Fibroblast of lung (primary cell): Measurements from ENCODE around the gene PADI1. TPM values are rescaled to one million over a fixed set of nuclear protein-coding genes. Genes with fewer than 3 reads are reported as not detected.
A peak's percentile ranks its signal among the peaks of the same experiment; 100 is the strongest.

Experiments used
- DNase-seq, 2 donors: peaks; one replicate each; pipeline versions ENCODE4 v3.0.0 to v3.0.0-alpha.2; 2010; ENCODE audit warnings: low read depth in 2 of 2
- H2AFZ ChIP-seq: 2 replicates; pipeline ENCODE4 v1.5.1; 2012; ENCODE audit warnings: low read length, control low read depth, inconsistent platforms
- H3K27ac ChIP-seq: 2 replicates; pipeline ENCODE4 v1.5.1; 2011; ENCODE audit warnings: low read length, control low read depth; ENCODE audit not compliant: insufficient read depth
- H3K27me3 ChIP-seq: 2 replicates; pipeline ENCODE4 v1.5.1; 2011; ENCODE audit warnings: mild to moderate bottlenecking, low read length; ENCODE audit not compliant: control insufficient read depth, insufficient read depth
- H3K36me3 ChIP-seq: 2 replicates; pipeline ENCODE4 v1.5.1; 2011; ENCODE audit warnings: low read length; ENCODE audit not compliant: control insufficient read depth, insufficient read depth
- H3K4me1 ChIP-seq: 2 replicates; pipeline ENCODE4 v1.5.1; 2011; ENCODE audit warnings: low read length; ENCODE audit not compliant: control insufficient read depth, insufficient read depth; ENCODE audit errors: extremely low read depth
- H3K4me2 ChIP-seq: 2 replicates; pipeline ENCODE4 v1.5.1; 2011; ENCODE audit warnings: low read length, control low read depth; ENCODE audit not compliant: insufficient read depth; ENCODE audit errors: extremely low read depth
- H3K4me3 ChIP-seq, 4 experiments: fragments of 200-600 bp in 1 of 4; sonication (generic) in 1 of 4; replicated peaks in 1 of 4; 2 replicates each; pipeline ENCODE4 v1.5.1; 2011 to 2016; ENCODE audit warnings: low read length in 4 of 4, low read depth in 3 of 4, mild to moderate bottlenecking in 3 of 4, control low read depth in 2 of 4, inconsistent platforms in 1 of 4, mixed read lengths in 1 of 4; ENCODE audit not compliant: insufficient read depth in 1 of 4; ENCODE audit errors: control extremely low read depth in 1 of 4
- H3K79me2 ChIP-seq: 2 replicates; pipeline ENCODE4 v1.5.1; 2012; ENCODE audit warnings: mild to moderate bottlenecking, low read length, inconsistent platforms; ENCODE audit not compliant: control insufficient read depth, insufficient read depth
- H3K9ac ChIP-seq: 2 replicates; pipeline ENCODE4 v1.5.1; 2011; ENCODE audit warnings: mild to moderate bottlenecking, low read length, control low read depth; ENCODE audit not compliant: insufficient read depth
- H3K9me3 ChIP-seq: 2 replicates; pipeline ENCODE4 v1.5.1; 2012; ENCODE audit warnings: low read depth, low read length; ENCODE audit not compliant: control insufficient read depth, insufficient read depth
- H4K20me1 ChIP-seq: 2 replicates; pipeline ENCODE4 v1.5.1; 2011; ENCODE audit warnings: low read length; ENCODE audit not compliant: control insufficient read depth, insufficient read depth; ENCODE audit errors: extremely low read depth
- EZH2 ChIP-seq: IDR thresholded peaks from 2 replicates; pipeline ENCODE4 v1.5.1; 2012; ENCODE audit warnings: low read length, control low read depth, mild to moderate bottlenecking; ENCODE audit errors: missing control alignments
- polyA plus RNA-seq, 2 donors: library from polyadenylated mRNA; depleted of rRNA in 1 of 2; stranded (reverse) in 1 of 2; unstranded in 1 of 2; fragments of >200 nt; gene quantifications; 2 replicates each; pipeline ENCODE4 v1.2.1, GENCODE V29; 2011 to 2012; ENCODE audit warnings: missing spikeins in 1 of 2
- total RNA-seq: library from RNA; depleted of rRNA; stranded (reverse); fragments of >200 nt; gene quantifications from 2 replicates; pipeline ENCODE4 v1.2.1, GENCODE V29; 2014
- TF ChIP-seq, protein P1 (sequence below), 2 donors: IDR thresholded peaks in 1 of 2; conservative IDR thresholded peaks in 1 of 2; 1 replicate in 1 of 2; 2 replicates in 1 of 2; pipeline ENCODE4 v1.5.1; 2011 to 2012; ENCODE audit warnings: low read length in 2 of 2, control low read depth in 1 of 2, inconsistent platforms in 1 of 2, low read depth in 1 of 2, mild to moderate bottlenecking in 1 of 2

The PADI1 gene
- total and polyA plus RNA-seq, 2 donors (not counting 1 experiment from before 2014, with no cell fraction given), result not detected

DNA sequence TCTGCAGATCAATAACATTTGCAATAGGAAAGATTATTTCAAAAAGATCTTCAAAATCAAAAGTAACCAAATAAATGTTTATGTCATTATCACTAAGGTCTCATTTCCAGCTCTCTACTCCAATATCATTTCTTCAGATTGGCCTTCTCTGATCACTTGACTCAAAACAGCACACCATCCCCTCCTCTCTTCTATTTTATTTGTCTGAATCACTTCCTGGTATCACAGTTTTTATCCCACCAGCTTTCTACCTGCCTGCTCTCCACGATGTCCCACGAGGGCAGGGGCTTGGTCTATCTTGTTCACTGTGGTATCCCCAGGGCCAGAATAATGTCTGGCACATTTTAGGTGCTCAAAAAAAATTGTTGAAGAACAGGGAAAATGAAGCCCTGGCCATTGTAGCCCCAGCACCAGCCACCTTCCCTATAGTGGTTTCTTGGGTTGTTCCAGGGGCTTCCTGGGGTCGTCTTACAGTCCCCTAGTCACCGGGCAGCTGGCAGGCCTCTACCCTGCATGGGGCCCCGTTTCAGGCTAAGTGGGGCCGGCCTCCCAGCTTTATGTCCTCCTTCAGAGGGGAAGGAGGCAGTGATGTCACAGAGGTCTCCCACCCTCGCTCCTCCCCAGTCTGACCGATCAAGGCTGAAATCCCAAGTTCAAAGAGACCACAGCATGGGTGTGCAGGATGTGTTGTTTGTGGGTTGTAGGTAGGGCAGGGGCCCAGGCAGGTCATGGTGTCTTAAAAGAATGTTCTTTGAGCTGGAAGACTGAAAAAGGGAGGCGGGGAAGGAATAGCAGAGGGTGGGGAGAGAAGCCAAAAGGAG lies 3.5 kb upstream of the PADI1 start:
- H3K4me1 ChIP-seq, result peaks cover 3% of the 10 kb centered on the region
- no peak overlapping the region for H3K4me2 ChIP-seq
- H3K79me2 ChIP-seq, result no peaks in the 10 kb centered on the region
- peaks cover 6% of the 10 kb centered on the region for H3K27me3 ChIP-seq
- no peak overlapping the region for H2AFZ ChIP-seq
- H3K27ac ChIP-seq, result no peak overlapping the region
- peak in 1 of 2 donors; percentile 27 for DNase-seq
- no peak for TF ChIP-seq EZH2
- TF ChIP-seq, protein P1, sequence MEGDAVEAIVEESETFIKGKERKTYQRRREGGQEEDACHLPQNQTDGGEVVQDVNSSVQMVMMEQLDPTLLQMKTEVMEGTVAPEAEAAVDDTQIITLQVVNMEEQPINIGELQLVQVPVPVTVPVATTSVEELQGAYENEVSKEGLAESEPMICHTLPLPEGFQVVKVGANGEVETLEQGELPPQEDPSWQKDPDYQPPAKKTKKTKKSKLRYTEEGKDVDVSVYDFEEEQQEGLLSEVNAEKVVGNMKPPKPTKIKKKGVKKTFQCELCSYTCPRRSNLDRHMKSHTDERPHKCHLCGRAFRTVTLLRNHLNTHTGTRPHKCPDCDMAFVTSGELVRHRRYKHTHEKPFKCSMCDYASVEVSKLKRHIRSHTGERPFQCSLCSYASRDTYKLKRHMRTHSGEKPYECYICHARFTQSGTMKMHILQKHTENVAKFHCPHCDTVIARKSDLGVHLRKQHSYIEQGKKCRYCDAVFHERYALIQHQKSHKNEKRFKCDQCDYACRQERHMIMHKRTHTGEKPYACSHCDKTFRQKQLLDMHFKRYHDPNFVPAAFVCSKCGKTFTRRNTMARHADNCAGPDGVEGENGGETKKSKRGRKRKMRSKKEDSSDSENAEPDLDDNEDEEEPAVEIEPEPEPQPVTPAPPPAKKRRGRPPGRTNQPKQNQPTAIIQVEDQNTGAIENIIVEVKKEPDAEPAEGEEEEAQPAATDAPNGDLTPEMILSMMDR (conservative IDR thresholded peaks at IDR 0.05 in 1 of 2, IDR thresholded peaks at IDR 0.05 in 1 of 2; ENCODE audit: low read depth in 1 of 2, low read length in 2 of 2), result no peak
- H4K20me1 ChIP-seq, result no peaks in the 10 kb centered on the region
- H3K9ac ChIP-seq, result no peak overlapping the region
- H3K4me3 ChIP-seq, result no peak overlapping the region
- no peaks in the 10 kb centered on the region for H3K9me3 ChIP-seq
- H3K36me3 ChIP-seq, result no peaks in the 10 kb centered on the region

DNA sequence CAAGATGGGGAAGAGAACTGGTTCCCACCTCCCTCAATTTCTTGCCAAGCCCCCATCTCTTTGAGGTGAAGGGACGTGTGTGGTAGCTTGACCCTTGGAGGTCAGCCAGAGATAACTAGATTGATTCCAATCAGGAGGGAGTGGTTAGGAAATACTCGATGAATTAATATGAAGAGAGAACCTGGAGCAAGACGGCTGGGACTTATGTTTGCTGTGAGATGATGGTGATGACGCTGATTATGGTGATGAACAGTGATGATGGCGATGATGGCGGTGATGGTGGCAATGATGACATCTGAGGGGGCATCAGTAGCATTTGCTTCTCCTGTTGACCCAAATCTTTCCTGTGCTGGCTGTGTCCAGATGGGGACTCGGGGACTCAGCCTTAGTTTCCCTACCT lies 724 bp downstream of the PADI1 start:
- Histone ChIP-seq H3K9ac (no peak overlapping the region), H3K27ac (no peak overlapping the region), H3K4me3 (no peak overlapping the region), H3K27me3 (peaks cover 6% of the 10 kb centered on the region), H2AFZ (no peak overlapping the region), H3K4me1 (no peaks in the 10 kb centered on the region), H3K36me3 (no peaks in the 10 kb centered on the region), H3K4me2 (no peak overlapping the region), H3K9me3 (no peaks in the 10 kb centered on the region), H3K79me2 (no peaks in the 10 kb centered on the region), H4K20me1 (no peaks in the 10 kb centered on the region)
- no peak for DNase-seq
- no peak for TF ChIP-seq EZH2
- TF ChIP-seq, protein P1 (conservative IDR thresholded peaks at IDR 0.05 in 1 of 2, IDR thresholded peaks at IDR 0.05 in 1 of 2; ENCODE audit: low read depth in 1 of 2, low read length in 2 of 2), result no peak

DNA sequence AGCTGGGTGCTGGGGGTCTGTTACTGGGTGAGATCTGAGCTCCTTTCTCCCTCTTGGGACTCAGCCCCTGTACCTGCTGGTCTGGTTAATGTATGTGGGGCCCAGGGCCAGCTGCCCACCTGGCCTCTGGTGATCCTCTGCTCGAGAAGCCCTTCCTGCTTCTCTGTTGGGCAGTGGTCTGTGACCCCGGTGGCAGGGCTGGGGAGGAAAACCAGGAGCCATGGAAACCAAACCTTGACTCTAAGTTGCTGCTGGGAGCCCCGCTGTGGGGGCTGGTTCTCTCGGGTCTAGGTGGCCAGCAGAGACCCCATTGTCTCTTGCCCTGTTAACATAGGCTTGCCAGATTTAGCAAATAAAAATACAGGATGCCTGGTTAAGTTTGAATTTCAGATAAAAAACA lies 1.3 kb downstream of the PADI1 start:
- H3K9ac ChIP-seq, result no peak overlapping the region
- no peak overlapping the region for H3K4me3 ChIP-seq
- peaks cover 6% of the 10 kb centered on the region for H3K27me3 ChIP-seq
- TF ChIP-seq, protein P1 (conservative IDR thresholded peaks at IDR 0.05 in 1 of 2, IDR thresholded peaks at IDR 0.05 in 1 of 2; ENCODE audit: low read depth in 1 of 2, low read length in 2 of 2), result no peak
- TF ChIP-seq EZH2, result no peak
- no peaks in the 10 kb centered on the region for H4K20me1 ChIP-seq
- no peaks in the 10 kb centered on the region for H3K9me3 ChIP-seq
- DNase-seq, result no peak
- H3K4me2 ChIP-seq, result no peak overlapping the region
- H3K4me1 ChIP-seq, result no peaks in the 10 kb centered on the region
- no peaks in the 10 kb centered on the region for H3K36me3 ChIP-seq
- H2AFZ ChIP-seq, result no peak overlapping the region
- H3K79me2 ChIP-seq, result no peaks in the 10 kb centered on the region
- H3K27ac ChIP-seq, result no peak overlapping the region
